Measurements from ENCODE around the gene C1GALT1.

C1GALT1 gene

GRCh38 chr7:7292085-7292484 is 109.7 kb downstream of the C1GALT1 start:
- no peak for DNase-seq

- DNase-seq, result no peak
Observed at GRCh38 chr7:7292608-7293007, 110.3 kb downstream of the C1GALT1 start.

GRCh38 chr7:7293092-7293491 is 110.7 kb downstream of the C1GALT1 start:
- DNase-seq, result no peak

GRCh38 chr7:7294911-7295310 is 112.6 kb downstream of the C1GALT1 start:
- DNase-seq, result no peak
